Hematopoietic multipotent progenitor cell (in vitro differentiated cells): ENCODE measurements around the gene GRK5. TPM values are rescaled to one million over a fixed set of nuclear protein-coding genes. Genes with fewer than 3 reads are reported as not detected.

Experiments
- DNase-seq, 3 donors: peaks; one replicate each; pipeline ENCODE4 v3.0.0-alpha.2; 2011 to 2015; ENCODE audit warnings: low read depth in 2 of 3, low spot score in 2 of 3
- total RNA-seq: library from RNA; depleted of rRNA; stranded (reverse); fragments of >200 nt; gene quantifications from one replicate; pipeline ENCODE4 v1.2.3, GENCODE V29; 2012

The GRK5 gene
- total RNA-seq, 1 donor, result 2.2 TPM

GRCh38 chr10:119312241-119312640, 104.9 kb downstream of the GRK5 start:
- no peak for DNase-seq

GRCh38 chr10:119313024-119313423, 105.7 kb downstream of the GRK5 start:
- DNase-seq, result no peak

DNA sequence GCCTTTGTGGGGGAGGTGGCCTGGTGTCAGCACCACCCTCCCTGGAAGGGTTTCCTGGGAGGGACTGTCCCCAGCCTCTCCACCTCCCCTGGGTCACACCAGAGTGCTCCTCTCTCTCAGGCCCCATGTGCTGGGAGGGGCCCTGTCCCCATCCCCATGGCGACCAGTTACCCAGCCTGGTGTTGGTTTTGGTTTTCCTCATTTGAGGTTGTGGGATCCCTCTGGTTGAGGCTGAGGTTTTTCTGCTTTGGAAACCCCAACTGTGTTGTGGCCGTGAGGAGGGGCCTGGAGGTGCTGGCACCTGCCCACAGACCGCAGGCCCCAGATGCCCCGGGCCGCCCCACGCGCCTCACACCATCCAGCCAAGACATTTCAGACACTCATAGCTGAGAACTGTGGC, 106.3 kb downstream of the GRK5 start:
- DNase-seq, result peak in 2 of 3 donors; percentile 90 to 91

- no peak for DNase-seq
These were observed 106.7 kb downstream of the GRK5 start for GRCh38 chr10:119314061-119314460.

DNA sequence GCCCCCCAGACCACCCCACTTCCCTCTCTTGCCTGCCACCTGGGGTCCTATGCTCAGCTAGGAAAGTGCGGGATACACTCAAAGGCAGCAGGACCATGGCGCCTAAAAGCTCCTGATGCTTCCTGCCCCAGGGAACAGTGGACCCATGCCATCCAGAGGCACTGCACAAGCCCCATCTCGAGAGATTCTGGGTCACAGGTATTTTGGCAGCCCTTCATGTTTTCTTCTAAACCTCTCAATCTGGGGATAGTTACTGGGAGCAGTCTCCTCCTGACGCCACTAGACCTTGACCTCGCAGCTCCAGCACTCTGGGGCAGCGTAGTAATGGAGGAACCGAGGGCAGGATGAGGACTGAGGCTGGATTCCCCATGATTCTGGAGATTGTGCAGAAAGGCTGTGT, 107.1 kb downstream of the GRK5 start:
- no peak for DNase-seq

- DNase-seq, result peak in 2 of 3 donors; percentile 39 to 49
These were observed 108.0 kb downstream of the GRK5 start for GRCh38 chr10:119315128-119316001.

DNA sequence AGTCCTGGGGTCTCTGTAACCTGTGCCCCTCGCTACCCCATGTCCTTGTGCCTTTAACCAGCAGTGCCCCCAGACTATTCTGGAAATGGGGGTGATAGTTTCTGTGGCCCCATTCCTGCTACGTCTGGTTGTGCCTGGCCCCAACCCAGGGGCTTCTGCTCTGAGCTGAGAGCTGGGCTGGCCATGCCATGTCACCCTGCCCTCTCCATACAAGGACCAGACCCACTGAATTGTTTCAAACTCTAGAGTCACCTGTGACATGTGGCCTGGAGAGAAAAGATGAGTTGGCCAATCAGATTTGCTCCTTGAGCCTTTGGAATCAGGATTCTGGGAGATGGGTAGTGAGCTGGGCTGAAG, 108.6 kb downstream of the GRK5 start:
- no peak for DNase-seq

- DNase-seq, result no peak
These were observed 109.3 kb downstream of the GRK5 start for GRCh38 chr10:119316729-119317097.

DNA sequence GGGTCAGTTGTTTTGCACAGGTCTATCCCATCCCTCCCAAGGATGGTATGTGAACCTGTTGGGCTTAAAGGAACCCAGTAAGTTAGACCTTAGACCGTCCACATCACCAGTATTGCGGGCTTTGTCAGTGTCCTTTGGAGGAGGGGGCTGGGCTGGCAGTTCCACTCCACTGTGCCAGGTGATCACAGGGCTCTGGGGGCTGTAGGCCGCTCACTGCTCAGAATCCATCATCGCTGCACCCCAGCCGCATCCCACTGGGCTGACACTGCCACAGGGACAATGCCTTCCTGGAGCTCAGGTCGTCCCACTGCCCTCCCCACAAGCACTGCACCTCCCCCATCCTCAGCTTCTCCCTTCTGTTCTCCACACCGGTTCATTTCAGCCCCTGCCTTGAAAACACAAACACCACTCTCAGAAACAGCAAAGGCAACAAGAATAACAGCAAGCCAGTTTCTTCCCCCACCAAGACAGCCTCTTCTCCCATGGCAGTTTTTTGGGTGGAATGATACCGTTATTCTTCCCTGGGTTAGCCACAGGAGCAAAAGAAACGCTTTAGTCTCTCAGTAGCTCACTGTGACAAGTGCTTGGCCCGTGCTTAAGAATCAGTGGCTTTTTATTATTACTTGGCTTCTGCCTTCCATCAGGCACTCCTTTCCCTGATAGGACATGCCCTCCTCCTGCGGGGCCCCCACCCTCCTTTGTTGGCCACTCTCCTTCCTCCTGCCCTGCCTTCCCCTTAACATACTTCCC, 111.2 kb downstream of the GRK5 start:
- DNase-seq, result peak in 1 of 3 donors; percentile 24

GRCh38 chr10:119319161-119319919, 112.0 kb downstream of the GRK5 start:
- DNase-seq, result no peak

- DNase-seq, result no peak
These were observed 112.5 kb downstream of the GRK5 start for GRCh38 chr10:119319920-119320258.

- DNase-seq, result peak in 2 of 3 donors; percentile 33 to 37
These were observed 113.6 kb downstream of the GRK5 start for GRCh38 chr10:119320981-119321380.

DNA sequence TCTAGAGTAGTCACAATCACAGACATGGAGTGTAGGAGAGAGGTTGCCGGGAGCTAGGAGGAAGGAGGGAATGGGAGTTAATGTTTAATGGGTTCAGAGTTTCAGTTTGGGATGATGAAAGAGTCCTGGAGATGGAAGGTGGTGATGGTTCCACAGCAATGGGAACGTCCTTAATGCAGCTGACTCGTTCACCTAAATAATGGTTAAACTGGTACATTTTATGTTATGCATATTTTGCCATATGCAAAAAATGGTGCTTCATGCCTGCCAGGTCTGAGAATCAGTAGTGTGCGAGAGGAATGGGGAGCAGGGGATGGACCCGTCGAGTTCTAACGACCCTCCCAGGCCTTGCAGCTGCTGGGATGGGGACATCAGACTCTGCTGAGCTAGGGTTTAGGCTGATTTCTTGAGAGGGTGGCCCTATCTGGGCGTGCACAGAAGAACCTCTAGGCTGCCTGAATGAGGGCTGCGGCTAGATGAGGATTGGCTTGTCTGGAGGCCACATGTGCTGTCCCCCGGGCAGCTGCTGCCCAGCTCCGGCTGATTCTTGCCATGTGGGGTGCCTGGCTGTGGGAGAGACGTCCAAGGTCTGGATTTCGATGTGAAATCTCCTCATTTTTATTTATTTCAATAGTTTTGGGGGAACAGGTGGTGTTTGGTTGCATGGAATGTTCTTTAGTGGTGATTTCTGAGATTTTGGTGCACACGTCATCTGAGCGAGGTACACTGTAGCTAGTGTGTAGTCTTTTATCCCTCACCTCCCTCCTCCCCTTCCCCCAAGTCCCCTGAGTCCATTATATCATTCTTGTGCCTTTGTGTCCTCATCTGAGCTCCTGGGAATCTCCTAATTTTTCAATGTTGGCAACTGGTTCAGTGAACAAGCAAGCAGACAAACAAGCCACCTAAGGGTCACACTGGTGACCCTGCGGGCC, 116.0 kb downstream of the GRK5 start:
- DNase-seq, result no peak

DNA sequence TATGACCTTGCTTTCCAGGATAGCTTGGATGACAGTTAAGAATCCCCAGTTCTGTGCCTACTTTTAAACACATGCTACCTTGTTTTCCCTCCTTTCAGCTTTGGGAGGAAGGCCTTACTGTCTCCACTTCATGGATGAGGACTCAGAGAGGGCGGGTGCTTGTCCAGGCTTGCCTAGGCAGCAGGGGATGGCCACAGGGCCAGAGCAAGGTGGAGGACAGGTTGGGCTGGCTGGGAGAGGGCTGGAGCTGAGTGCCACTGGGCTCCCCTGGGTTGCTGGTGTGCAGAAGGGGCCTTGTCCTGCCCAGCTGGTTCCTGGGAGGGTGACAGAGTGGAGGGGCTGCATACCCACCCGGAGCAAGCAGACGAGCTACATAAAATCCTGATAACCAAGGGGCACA, 117.8 kb downstream of the GRK5 start:
- no peak for DNase-seq

- no peak for DNase-seq
These were observed 118.8 kb downstream of the GRK5 start for GRCh38 chr10:119326167-119326566.

DNA sequence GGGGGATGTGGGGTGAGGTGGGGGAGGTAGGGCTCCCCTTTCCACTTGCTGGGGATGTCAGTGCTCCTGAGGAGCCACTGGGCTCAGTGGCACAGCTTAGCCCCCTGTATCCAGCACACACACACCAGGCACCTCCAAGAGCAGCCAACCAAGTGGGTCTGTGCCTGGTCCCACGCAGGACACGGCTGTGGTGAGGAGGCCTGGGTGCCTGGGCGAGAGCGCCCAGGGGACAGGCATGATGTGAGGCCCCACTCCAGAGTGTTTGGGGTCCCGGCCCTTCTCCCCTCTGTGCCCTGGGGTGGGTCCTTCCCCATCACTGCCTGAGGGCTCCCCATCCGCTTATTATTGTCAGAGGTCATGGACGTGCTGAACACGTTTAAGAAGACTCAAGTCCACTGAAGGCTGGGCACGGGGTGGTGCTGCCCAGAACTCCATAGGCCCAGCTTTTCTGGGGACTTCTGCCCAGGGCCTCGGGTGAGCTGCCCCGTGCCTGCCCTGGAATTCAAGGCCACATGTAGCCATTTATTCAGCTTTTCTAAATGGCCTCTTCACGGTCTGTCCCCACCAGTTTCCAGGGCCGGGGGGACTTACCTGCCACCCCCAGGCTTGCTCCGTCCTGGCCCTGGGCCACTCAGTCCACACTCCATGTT, 119.8 kb downstream of the GRK5 start:
- DNase-seq, result no peak

DNA sequence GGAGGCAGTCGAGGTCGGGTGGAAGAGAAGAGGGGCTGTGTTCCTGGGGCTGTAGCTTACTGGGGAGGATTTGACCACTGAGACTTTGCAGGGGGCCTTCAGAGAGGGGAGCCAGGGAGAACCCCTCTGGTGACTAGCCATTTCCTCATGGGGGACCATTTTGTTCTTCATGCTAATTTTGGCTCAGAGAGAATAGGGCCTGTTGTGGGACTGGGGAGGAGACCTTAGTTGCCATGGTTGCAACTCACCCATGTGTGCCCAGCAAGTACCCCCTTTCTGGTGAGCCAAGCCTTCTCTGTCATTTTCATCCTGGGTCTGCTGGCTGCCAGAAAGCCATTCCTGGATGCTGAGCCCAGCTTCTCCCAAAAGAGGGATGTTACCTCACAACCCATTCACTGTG, 120.9 kb downstream of the GRK5 start:
- DNase-seq, result no peak

DNA sequence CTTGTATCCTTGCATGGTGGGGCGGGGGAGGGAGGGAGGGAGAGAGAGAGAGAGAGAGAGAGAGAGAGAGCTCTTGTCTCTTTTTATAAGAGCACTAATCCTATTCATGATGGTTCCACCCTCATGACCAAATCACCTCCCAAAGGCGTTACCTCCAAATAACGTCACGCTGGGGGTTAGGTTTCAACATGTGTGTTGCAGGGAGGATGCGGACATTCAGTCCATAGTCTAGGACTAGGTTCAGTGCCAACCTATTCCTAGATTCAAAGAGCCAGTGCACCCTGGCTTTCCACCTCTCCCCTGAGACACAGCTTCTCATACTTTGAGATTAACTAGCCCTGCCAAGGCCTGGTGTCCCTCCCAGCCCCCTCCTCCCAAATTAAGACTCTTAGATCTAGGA, 123.0 kb downstream of the GRK5 start:
- DNase-seq, result no peak

GRCh38 chr10:119331061-119331460, 123.7 kb downstream of the GRK5 start:
- no peak for DNase-seq
